Mesothelial cell of epicardium (in vitro differentiated cells): ENCODE measurements around the gene UTY. TPM values are rescaled to one million over a fixed set of nuclear protein-coding genes. Genes with fewer than 3 reads are reported as not detected.

Source experiments
- DNase-seq, 2 experiments: peaks; one replicate each; pipeline ENCODE4 v3.0.0; 2021; ENCODE audit warnings: low spot score in 2 of 2; ENCODE audit not compliant: unreplicated experiment in 2 of 2
- H3K27ac Mint-ChIP-seq: 2 replicates; pipeline ENCODE4 v1.8.0; 2021; ENCODE audit warnings: mixed read lengths
- H3K27me3 Mint-ChIP-seq: 2 replicates; pipeline ENCODE4 v1.8.0; 2021; ENCODE audit warnings: low read depth, mixed read lengths
- H3K36me3 Mint-ChIP-seq: 2 replicates; pipeline ENCODE4 v1.8.0; 2021; ENCODE audit warnings: mixed read lengths
- H3K4me1 Mint-ChIP-seq: 2 replicates; pipeline ENCODE4 v1.8.0; 2021; ENCODE audit warnings: mixed read lengths
- H3K4me3 Mint-ChIP-seq: 2 replicates; pipeline ENCODE4 v1.8.0; 2021; ENCODE audit warnings: mild to moderate bottlenecking, moderate library complexity, mixed read lengths
- H3K9me3 Mint-ChIP-seq: 2 replicates; pipeline ENCODE4 v1.8.0; 2021; ENCODE audit warnings: mixed read lengths
- total RNA-seq: library from RNA; stranded (reverse); gene quantifications from 3 replicates; pipeline ENCODE4 v1.2.1, GENCODE V29; 2021
- TF ChIP-seq, protein P1 (sequence below): fragments of 200-600 bp; sonication (generic); IDR thresholded peaks from one replicate; pipeline ENCODE4 v1.5.0; 2021; ENCODE audit warnings: antibody characterized with exemption; ENCODE audit not compliant: unreplicated experiment

The UTY gene
- total RNA-seq, 1 donor from 2014 or later = not detected

GRCh38 chrY:13345549-13345948 lies 134.3 kb downstream of the UTY start:
- H3K9me3 Mint-ChIP-seq = no peaks in the 10 kb centered on the region
- DNase-seq = no peak
- no peak overlapping the region for H3K27ac Mint-ChIP-seq
- no peak overlapping the region for H3K4me3 Mint-ChIP-seq
- no peaks in the 10 kb centered on the region for H3K27me3 Mint-ChIP-seq
- TF ChIP-seq, protein P1, sequence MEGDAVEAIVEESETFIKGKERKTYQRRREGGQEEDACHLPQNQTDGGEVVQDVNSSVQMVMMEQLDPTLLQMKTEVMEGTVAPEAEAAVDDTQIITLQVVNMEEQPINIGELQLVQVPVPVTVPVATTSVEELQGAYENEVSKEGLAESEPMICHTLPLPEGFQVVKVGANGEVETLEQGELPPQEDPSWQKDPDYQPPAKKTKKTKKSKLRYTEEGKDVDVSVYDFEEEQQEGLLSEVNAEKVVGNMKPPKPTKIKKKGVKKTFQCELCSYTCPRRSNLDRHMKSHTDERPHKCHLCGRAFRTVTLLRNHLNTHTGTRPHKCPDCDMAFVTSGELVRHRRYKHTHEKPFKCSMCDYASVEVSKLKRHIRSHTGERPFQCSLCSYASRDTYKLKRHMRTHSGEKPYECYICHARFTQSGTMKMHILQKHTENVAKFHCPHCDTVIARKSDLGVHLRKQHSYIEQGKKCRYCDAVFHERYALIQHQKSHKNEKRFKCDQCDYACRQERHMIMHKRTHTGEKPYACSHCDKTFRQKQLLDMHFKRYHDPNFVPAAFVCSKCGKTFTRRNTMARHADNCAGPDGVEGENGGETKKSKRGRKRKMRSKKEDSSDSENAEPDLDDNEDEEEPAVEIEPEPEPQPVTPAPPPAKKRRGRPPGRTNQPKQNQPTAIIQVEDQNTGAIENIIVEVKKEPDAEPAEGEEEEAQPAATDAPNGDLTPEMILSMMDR = no peak
- H3K4me1 Mint-ChIP-seq = no peaks in the 10 kb centered on the region
- H3K36me3 Mint-ChIP-seq = no peaks in the 10 kb centered on the region

- H3K27me3 Mint-ChIP-seq = no peaks in the 10 kb centered on the region
- no peak overlapping the region for H3K27ac Mint-ChIP-seq
- TF ChIP-seq, protein P1 = no peak
- no peak for DNase-seq
- H3K36me3 Mint-ChIP-seq = no peaks in the 10 kb centered on the region
- no peaks in the 10 kb centered on the region for H3K4me1 Mint-ChIP-seq
- H3K9me3 Mint-ChIP-seq = no peaks in the 10 kb centered on the region
- H3K4me3 Mint-ChIP-seq = no peak overlapping the region
These were observed 136.4 kb downstream of the UTY start for GRCh38 chrY:13343307-13343946.

GRCh38 chrY:13339939-13340338 lies 139.9 kb downstream of the UTY start:
- H3K4me1 Mint-ChIP-seq = no peaks in the 10 kb centered on the region

GRCh38 chrY:13339381-13339780 lies 140.5 kb downstream of the UTY start:
- Mint-ChIP-seq H3K27ac (no peak overlapping the region), H3K9me3 (no peaks in the 10 kb centered on the region), H3K27me3 (no peaks in the 10 kb centered on the region), H3K36me3 (no peaks in the 10 kb centered on the region), H3K4me1 (no peaks in the 10 kb centered on the region), H3K4me3 (no peak overlapping the region)
- TF ChIP-seq, protein P1 = no peak
- no peak for DNase-seq

More at GRCh38 chrY:13339939-13340338, 139.9 kb downstream of the UTY start:
- Mint-ChIP-seq H3K27me3 (no peaks in the 10 kb centered on the region), H3K27ac (no peak overlapping the region), H3K4me3 (no peak overlapping the region), H3K36me3 (no peaks in the 10 kb centered on the region), H3K9me3 (no peaks in the 10 kb centered on the region)
- no peak for DNase-seq
- TF ChIP-seq, protein P1 = no peak

- H3K27ac Mint-ChIP-seq = no peak overlapping the region
- no peaks in the 10 kb centered on the region for H3K4me1 Mint-ChIP-seq
- no peaks in the 10 kb centered on the region for H3K36me3 Mint-ChIP-seq
- no peak for DNase-seq
- H3K27me3 Mint-ChIP-seq = no peaks in the 10 kb centered on the region
- TF ChIP-seq, protein P1 = no peak
- no peak overlapping the region for H3K4me3 Mint-ChIP-seq
- H3K9me3 Mint-ChIP-seq = no peaks in the 10 kb centered on the region
These were observed 141.1 kb downstream of the UTY start for GRCh38 chrY:13338711-13339110.
